Lower lobe of right lung (tissue), 2 donors: ENCODE measurements around the gene LMBRD1. TPM values are rescaled to one million over a fixed set of nuclear protein-coding genes. Genes with fewer than 3 reads are reported as not detected.

Experiments used
- ATAC-seq, 2 donors: fragments of 200-7000 bp; cut with Tn5 transposase; one replicate each; pipeline ENCODE4 v1.9.1; 2020 to 2022; ENCODE audit warnings: mild to moderate bottlenecking in 2 of 2, moderate library complexity in 2 of 2
- DNase-seq: peaks from one replicate; pipeline ENCODE4 v3.0.0-alpha.2; 2020
- H3K27ac ChIP-seq: fragments of 200-600 bp; one replicate; pipeline ENCODE4 v1.8.0; 2022
- H3K27me3 ChIP-seq: fragments of 200-600 bp; one replicate; pipeline ENCODE4 v1.8.0; 2022; ENCODE audit warnings: low read depth
- H3K36me3 ChIP-seq: fragments of 200-600 bp; one replicate; pipeline ENCODE4 v1.8.0; 2022; ENCODE audit warnings: mild to moderate bottlenecking
- H3K4me1 ChIP-seq: fragments of 200-600 bp; one replicate; pipeline ENCODE4 v1.8.0; 2022
- H3K4me3 ChIP-seq: fragments of 200-600 bp; one replicate; pipeline ENCODE4 v1.8.0; 2022; ENCODE audit warnings: mild to moderate bottlenecking
- H3K9me3 ChIP-seq: fragments of 200-600 bp; one replicate; pipeline ENCODE4 v1.8.0; 2022
- intact Hi-C: fragments of 100-400 bp; cut with DNase I; formaldehyde crosslinking; loops from one replicate; pipeline ENCODE4 v1.11.0; 2022
- total RNA-seq: library from RNA; stranded (reverse); fragmentation: NEBNext Ultra II Directional; extraction: Animal tissue kit (Norgen Biotek cat#: 25700); gene quantifications from one replicate; pipeline ENCODE4 v1.2.1, GENCODE V29; 2021
- TF ChIP-seq, protein P1 (sequence below): fragments of 200-600 bp; IDR thresholded peaks from one replicate; pipeline ENCODE4 v1.8.0; 2022; ENCODE audit warnings: antibody characterized with exemption, mild to moderate bottlenecking
- donor health status: DM: no; HTN: yes; CAD: no; lungs with severe emphysema.

LMBRD1 gene
- total RNA-seq, 1 donor from 2014 or later = 68.0 TPM

DNA sequence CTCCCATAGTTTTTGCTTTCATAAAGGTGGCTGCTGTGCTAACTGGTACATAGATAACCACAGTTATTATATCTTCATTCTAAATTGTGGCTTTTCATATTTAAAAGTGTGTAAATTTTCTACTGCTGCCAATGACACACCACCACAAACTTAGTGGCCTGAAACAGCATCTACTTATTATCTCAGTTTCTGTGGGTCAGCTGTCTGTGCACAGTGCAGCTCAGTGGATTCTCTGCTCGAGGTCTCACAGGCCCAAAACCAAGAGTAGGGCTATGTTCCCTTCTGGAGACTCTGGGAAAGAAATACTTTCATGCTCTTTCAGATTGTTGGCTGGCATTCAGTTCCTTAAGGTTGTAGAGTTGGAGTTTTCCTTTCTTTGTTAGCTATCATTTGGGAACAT is 90.1 kb downstream of the LMBRD1 start:
- ATAC-seq = no peak
- H3K4me1 ChIP-seq = no peaks in the 10 kb centered on the region
- DNase-seq = no peak
- peaks cover 16% of the 10 kb centered on the region for H3K36me3 ChIP-seq
- H3K27me3 ChIP-seq = no peaks in the 10 kb centered on the region
- H3K27ac ChIP-seq = no peak overlapping the region
- H3K9me3 ChIP-seq = no peaks in the 10 kb centered on the region
- TF ChIP-seq, protein P1, sequence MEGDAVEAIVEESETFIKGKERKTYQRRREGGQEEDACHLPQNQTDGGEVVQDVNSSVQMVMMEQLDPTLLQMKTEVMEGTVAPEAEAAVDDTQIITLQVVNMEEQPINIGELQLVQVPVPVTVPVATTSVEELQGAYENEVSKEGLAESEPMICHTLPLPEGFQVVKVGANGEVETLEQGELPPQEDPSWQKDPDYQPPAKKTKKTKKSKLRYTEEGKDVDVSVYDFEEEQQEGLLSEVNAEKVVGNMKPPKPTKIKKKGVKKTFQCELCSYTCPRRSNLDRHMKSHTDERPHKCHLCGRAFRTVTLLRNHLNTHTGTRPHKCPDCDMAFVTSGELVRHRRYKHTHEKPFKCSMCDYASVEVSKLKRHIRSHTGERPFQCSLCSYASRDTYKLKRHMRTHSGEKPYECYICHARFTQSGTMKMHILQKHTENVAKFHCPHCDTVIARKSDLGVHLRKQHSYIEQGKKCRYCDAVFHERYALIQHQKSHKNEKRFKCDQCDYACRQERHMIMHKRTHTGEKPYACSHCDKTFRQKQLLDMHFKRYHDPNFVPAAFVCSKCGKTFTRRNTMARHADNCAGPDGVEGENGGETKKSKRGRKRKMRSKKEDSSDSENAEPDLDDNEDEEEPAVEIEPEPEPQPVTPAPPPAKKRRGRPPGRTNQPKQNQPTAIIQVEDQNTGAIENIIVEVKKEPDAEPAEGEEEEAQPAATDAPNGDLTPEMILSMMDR = no peak
- intact Hi-C loops = no loop called here
- no peak overlapping the region for H3K4me3 ChIP-seq

DNA sequence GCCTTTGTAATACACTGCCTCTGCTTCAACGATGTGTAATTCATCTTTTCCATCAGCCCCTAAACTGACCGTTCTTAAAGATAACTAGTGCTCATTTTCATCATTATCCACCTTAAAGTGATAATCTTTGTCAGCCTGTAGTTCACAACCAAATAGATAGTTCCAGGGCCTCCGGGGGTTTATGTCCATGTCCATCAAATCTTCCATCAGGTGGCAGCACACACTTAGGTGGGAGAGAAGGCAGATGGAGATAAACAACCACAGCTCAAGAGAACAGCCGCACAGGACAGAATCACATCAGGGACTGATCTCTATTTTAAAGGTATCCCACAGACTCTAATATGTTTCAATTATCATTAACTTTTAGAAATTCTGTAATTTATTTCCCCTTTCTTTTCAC is 90.9 kb downstream of the LMBRD1 start:
- no peak for ATAC-seq
- H3K27me3 ChIP-seq = no peaks in the 10 kb centered on the region
- no peak overlapping the region for H3K27ac ChIP-seq
- DNase-seq = no peak
- intact Hi-C loops = no loop called here
- no peak overlapping the region for H3K4me3 ChIP-seq
- TF ChIP-seq, protein P1 = no peak
- no peaks in the 10 kb centered on the region for H3K4me1 ChIP-seq
- H3K36me3 ChIP-seq = peaks cover 22% of the 10 kb centered on the region
- no peaks in the 10 kb centered on the region for H3K9me3 ChIP-seq

DNA sequence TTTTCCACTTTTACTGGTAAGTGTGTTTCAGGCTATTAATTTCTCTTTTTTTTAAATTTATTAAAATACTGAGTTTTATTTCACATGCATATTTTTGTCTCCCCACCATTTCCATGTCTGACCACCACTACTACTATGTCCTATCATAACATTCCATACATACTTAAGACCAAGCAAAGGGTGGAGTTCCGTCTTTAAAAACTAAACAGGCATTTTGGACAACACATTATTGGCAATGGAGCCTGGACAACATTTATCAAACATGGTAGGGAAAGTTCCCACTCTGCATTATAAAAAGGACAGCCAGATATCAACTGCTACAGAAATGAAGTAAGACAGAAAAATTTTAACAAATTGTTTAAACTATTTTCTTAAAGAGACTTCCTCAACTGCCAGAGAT is 91.9 kb downstream of the LMBRD1 start:
- TF ChIP-seq, protein P1 = no peak
- no peak for DNase-seq
- Histone ChIP-seq H3K36me3 (peaks cover 32% of the 10 kb centered on the region), H3K4me3 (no peak overlapping the region), H3K27me3 (no peaks in the 10 kb centered on the region), H3K27ac (no peak overlapping the region), H3K4me1 (no peaks in the 10 kb centered on the region), H3K9me3 (no peaks in the 10 kb centered on the region)
- no peak for ATAC-seq
- intact Hi-C loops = no loop called here

DNA sequence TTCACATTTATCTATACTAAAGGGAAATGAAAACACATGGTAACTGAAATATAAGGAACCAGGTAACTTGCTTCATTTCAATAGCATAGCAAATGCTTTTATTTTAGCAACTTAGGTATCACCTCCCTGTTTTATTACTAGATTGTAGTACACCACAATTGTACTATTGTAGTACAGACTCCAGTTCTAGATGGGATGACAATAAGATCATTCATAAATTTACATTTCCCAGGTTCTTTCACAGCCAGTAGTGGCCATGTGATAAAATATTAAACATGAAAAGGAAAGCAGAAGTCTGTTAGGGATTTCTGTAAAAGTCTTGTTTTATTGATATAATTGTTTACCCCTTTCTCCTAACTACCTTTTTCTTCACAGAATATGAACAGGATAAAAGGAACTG is 97.2 kb downstream of the LMBRD1 start:
- Histone ChIP-seq H3K27ac (no peak overlapping the region), H3K4me3 (no peak overlapping the region), H3K4me1 (no peaks in the 10 kb centered on the region), H3K9me3 (no peaks in the 10 kb centered on the region), H3K27me3 (no peaks in the 10 kb centered on the region), H3K36me3 (peaks cover 45% of the 10 kb centered on the region)
- ATAC-seq = no peak
- TF ChIP-seq, protein P1 = no peak
- intact Hi-C loops = no loop called here
- DNase-seq = no peak

DNA sequence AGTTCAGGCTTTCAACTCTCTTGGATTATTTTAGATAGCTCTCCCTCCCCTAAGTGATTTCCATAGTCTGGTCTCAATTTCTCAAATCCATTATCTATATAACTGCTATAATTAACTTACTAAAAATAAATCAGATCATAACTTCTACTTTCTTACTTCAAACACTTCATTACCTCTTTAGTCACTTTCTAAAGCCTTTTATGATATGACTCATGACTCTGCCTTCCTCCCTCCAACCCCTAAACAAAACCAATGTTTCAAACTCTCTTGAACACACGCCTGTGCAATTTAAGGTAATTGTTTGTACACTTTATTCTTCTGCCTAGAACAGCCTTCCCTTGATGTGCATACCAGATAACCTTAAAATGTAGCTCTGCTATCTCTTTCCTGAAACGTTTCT is 100.5 kb downstream of the LMBRD1 start:
- Histone ChIP-seq H3K4me1 (no peaks in the 10 kb centered on the region), H3K27ac (no peak overlapping the region), H3K27me3 (no peaks in the 10 kb centered on the region), H3K4me3 (no peak overlapping the region), H3K9me3 (no peaks in the 10 kb centered on the region), H3K36me3 (peaks cover 42% of the 10 kb centered on the region)
- ATAC-seq = no peak
- intact Hi-C loops = no loop called here
- DNase-seq = no peak
- TF ChIP-seq, protein P1 = no peak

DNA sequence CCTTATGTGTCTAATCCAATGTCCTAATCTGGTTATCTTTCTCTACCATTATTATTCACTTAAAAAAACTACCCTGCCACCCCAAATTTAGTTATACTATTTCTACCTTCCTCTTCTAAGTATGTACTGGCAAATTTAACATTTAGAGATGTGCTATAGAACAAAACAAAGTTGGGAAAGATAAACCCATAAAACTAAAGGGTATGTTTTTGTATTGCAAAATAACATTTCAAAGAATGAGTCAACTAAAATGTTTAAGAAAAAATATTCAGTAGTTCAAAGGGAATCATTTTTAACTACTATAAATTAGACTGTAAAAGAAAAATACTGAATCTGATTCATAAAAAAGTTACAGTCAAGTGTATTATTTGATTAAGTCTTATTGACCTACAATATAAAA is 103.0 kb downstream of the LMBRD1 start:
- no peak for DNase-seq
- no peak for ATAC-seq
- peaks cover 20% of the 10 kb centered on the region for H3K36me3 ChIP-seq
- no peaks in the 10 kb centered on the region for H3K4me1 ChIP-seq
- TF ChIP-seq, protein P1 = no peak
- no peak overlapping the region for H3K27ac ChIP-seq
- H3K9me3 ChIP-seq = no peaks in the 10 kb centered on the region
- no peak overlapping the region for H3K4me3 ChIP-seq
- intact Hi-C loops = no loop called here
- H3K27me3 ChIP-seq = no peaks in the 10 kb centered on the region
